ENCODE measurements around the gene MTG1.

The MTG1 gene

GRCh38 chr10:133471300-133472109 is 77.5 kb downstream of the MTG1 start:
- no peak for DNase-seq

Data from NCI-H748 treated with DMSO at 0.1 percent for 48 hours (cell line).